A673 (cell line): Measurements from ENCODE around the gene SH3D21. TPM values are rescaled to one million over a fixed set of nuclear protein-coding genes. Genes with fewer than 3 reads are reported as not detected.
A peak's percentile ranks its signal among the peaks of the same experiment; 100 is the strongest.

Source experiments
- BruUV-seq: library from RNA; stranded (reverse); fragments of 400-500 nt; replicated peaks from 2 replicates; lab custom pipeline; 2021; lab: Mats Ljungman, UMichigan
- CTCF ChIA-PET: fragments of 300-600 bp; sonication (Branson Sonifier 250); formaldehyde crosslinking; loops from one replicate; lab custom pipeline; 2022; ENCODE audit warnings: antibody characterized with exemption; lab: Charles Lee
- POLR2A ChIA-PET: fragments of 300-600 bp; sonication (Branson Sonifier 250); formaldehyde crosslinking; loops from one replicate; lab custom pipeline; 2022; ENCODE audit warnings: antibody characterized with exemption; ENCODE audit not compliant: low non-redundant PET; lab: Charles Lee
- DNase-seq: peaks from one replicate; pipeline ENCODE4 v3.0.0-alpha.2; 2015; ENCODE audit warnings: low spot score
- H3K27ac ChIP-seq: fragments of 200-600 bp; sonication (generic); 2 replicates; pipeline ENCODE4 v1.5.1; 2016; ENCODE audit warnings: mixed run types, low read depth, mild to moderate bottlenecking, mixed read lengths, antibody characterized with exemption, low read length; ENCODE audit not compliant: poor library complexity, severe bottlenecking
- H3K27me3 ChIP-seq: fragments of 200-600 bp; sonication (generic); replicated peaks from 2 replicates; pipeline ENCODE4 v1.6.1; 2017; ENCODE audit warnings: mixed run types, low read depth, mild to moderate bottlenecking, mixed read lengths, antibody characterized with exemption, low read length; ENCODE audit not compliant: insufficient read depth, poor library complexity
- H3K36me3 ChIP-seq: fragments of 200-600 bp; sonication (generic); 2 replicates; pipeline ENCODE4 v1.6.1; 2016; ENCODE audit warnings: mixed run types, mild to moderate bottlenecking, mixed read lengths, antibody characterized with exemption, low read length; ENCODE audit not compliant: insufficient read depth, poor library complexity, severe bottlenecking
- H3K4me1 ChIP-seq: fragments of 200-600 bp; sonication (generic); 2 replicates; pipeline ENCODE4 v1.6.1; 2017; ENCODE audit warnings: mixed run types, mild to moderate bottlenecking, mixed read lengths, antibody characterized with exemption, low read length; ENCODE audit not compliant: insufficient read depth, poor library complexity, severe bottlenecking
- H3K4me3 ChIP-seq: fragments of 200-600 bp; sonication (generic); 2 replicates; pipeline ENCODE4 v1.5.1; 2016; ENCODE audit warnings: low read depth, mixed run types, mild to moderate bottlenecking, mixed read lengths, low read length; ENCODE audit not compliant: poor library complexity, severe bottlenecking
- H3K9me3 ChIP-seq: fragments of 200-600 bp; sonication (generic); 2 replicates; pipeline ENCODE4 v1.6.1; 2016; ENCODE audit warnings: mixed run types, low read depth, mild to moderate bottlenecking, mixed read lengths, antibody characterized with exemption, low read length; ENCODE audit not compliant: poor library complexity, severe bottlenecking
- CTCF ChIP-seq: fragments of 300-800, 200-600 bp; sonication (generic); conservative IDR thresholded peaks from 2 replicates; pipeline ENCODE4 v1.5.1; 2017; ENCODE audit warnings: low read depth, mild to moderate bottlenecking, antibody characterized with exemption, low read length, moderate library complexity, mixed read lengths
- EZH2 ChIP-seq: fragments of 200-600 bp; sonication (generic); IDR thresholded peaks from 2 replicates; pipeline ENCODE4 v1.6.1; 2017; ENCODE audit warnings: borderline replicate concordance, low read depth, mild to moderate bottlenecking, mixed read lengths, antibody characterized with exemption, low read length; ENCODE audit not compliant: poor library complexity, severe bottlenecking
- intact Hi-C: fragments of 100-400 bp; cut with micrococcal nuclease; formaldehyde crosslinking; loops from one replicate; pipeline ENCODE4 v1.10.0; 2022; ENCODE audit not compliant: unreplicated experiment
- total RNA-seq: library from RNA; stranded (reverse); gene quantifications from 2 replicates; pipeline ENCODE4 v1.2.3, GENCODE V29; 2021

Gene SH3D21
- total RNA-seq, 1 experiment from 2014 or later, result 2.9 TPM

GRCh38 chr1:36273024-36273423 lies 33.1 kb upstream of the SH3D21 start:
- Histone ChIP-seq H3K27me3 (no peaks in the 10 kb centered on the region), H3K9me3 (no peaks in the 10 kb centered on the region), H3K27ac (no peak overlapping the region), H3K4me1 (no peaks in the 10 kb centered on the region), H3K4me3 (no peak overlapping the region), H3K36me3 (peaks cover 36% of the 10 kb centered on the region)
- BruUV-seq, result TSS peak; percentile 20
- intact Hi-C loops, result no loop called here
- no peak for DNase-seq
- ChIA-PET POLR2A (no interaction called here), CTCF (no interaction called here)
- TF ChIP-seq CTCF (no peak), EZH2 (no peak)

- POLR2A ChIA-PET, result no interaction called here
- Histone ChIP-seq H3K4me3 (no peak overlapping the region), H3K27me3 (no peaks in the 10 kb centered on the region), H3K4me1 (no peaks in the 10 kb centered on the region), H3K27ac (no peak overlapping the region), H3K36me3 (peaks cover 32% of the 10 kb centered on the region), H3K9me3 (no peaks in the 10 kb centered on the region)
- DNase-seq, result no peak
- BruUV-seq, result no TSS peak
- TF ChIP-seq EZH2 (no peak), CTCF (no peak)
- CTCF ChIA-PET, result no interaction called here
- intact Hi-C loops, result no loop called here
Observed at GRCh38 chr1:36274201-36274600, 32.0 kb upstream of the SH3D21 start.

GRCh38 chr1:36276688-36277087 lies 29.5 kb upstream of the SH3D21 start:
- ChIA-PET POLR2A (no interaction called here), CTCF (no interaction called here)
- DNase-seq, result no peak
- H3K4me3 ChIP-seq, result no peak overlapping the region
- H3K27me3 ChIP-seq, result no peaks in the 10 kb centered on the region
- peaks cover 22% of the 10 kb centered on the region for H3K36me3 ChIP-seq
- TF ChIP-seq EZH2 (no peak), CTCF (no peak)
- no peaks in the 10 kb centered on the region for H3K4me1 ChIP-seq
- BruUV-seq, result no TSS peak
- no peak overlapping the region for H3K27ac ChIP-seq
- H3K9me3 ChIP-seq, result no peaks in the 10 kb centered on the region
- intact Hi-C loops, result no loop called here
